GM12878 (cell line): ENCODE data around the gene MN1. TPM values are rescaled to one million over a fixed set of nuclear protein-coding genes. Genes with fewer than 3 reads are reported as not detected.

Source experiments
- ATAC-seq: fragments of 200-7000 bp; cut with Tn5 transposase; 3 replicates; pipeline ENCODE4 v1.9.1; 2020; ENCODE audit warnings: mild to moderate bottlenecking, moderate library complexity
- BruUV-seq: library from RNA; stranded (reverse); fragments of 400-500 nt; replicated peaks from 2 replicates; lab custom pipeline; 2021; lab: Mats Ljungman, UMichigan
- CTCF ChIA-PET: fragments of 300-600 bp; sonication (Branson Sonifier 250); formaldehyde crosslinking; extraction: SDS; loops from one replicate; lab custom pipeline; 2021; ENCODE audit warnings: inconsistent platforms; lab: Yijun Ruan, JAX
- POLR2A ChIA-PET: fragments of 350-600 bp; formaldehyde crosslinking; extraction: SDS; loops from one replicate; lab custom pipeline; 2021; ENCODE audit warnings: inconsistent platforms; lab: Charles Lee
- RAD21 ChIA-PET: fragments of 300-600 bp; sonication (Branson Sonifier 250); formaldehyde crosslinking; loops from one replicate; lab custom pipeline; 2023; ENCODE audit warnings: antibody characterized with exemption; ENCODE audit not compliant: unreplicated experiment; lab: Charles Lee
- SMC1A ChIA-PET: fragments of 300-600 bp; sonication (Branson Sonifier 250); formaldehyde crosslinking; loops from one replicate; lab custom pipeline; 2023; ENCODE audit not compliant: unreplicated experiment, uncharacterized antibody; lab: Charles Lee
- DNase-seq: peaks from one replicate; pipeline ENCODE4 v3.0.0-alpha.2; 2011; ENCODE audit warnings: low read depth, low spot score
- FAIRE-seq: peaks from 3 replicates; lab custom pipeline; 2011; peaks lifted over from hg19 to GRCh38; lab: Jason Lieb, UNC
- H2AFZ ChIP-seq: 2 replicates; pipeline ENCODE4 v1.6.0; 2011; ENCODE audit warnings: low read depth, low read length, control low read depth; ENCODE audit not compliant: control insufficient read depth
- H3K27ac ChIP-seq: 2 replicates; pipeline ENCODE4 v1.5.1; 2011; ENCODE audit warnings: control low read depth; ENCODE audit not compliant: control insufficient read depth, insufficient read depth
- H3K27me3 ChIP-seq, 2 experiments: replicated peaks in 1 of 2; 2 replicates each; pipeline versions ENCODE4 v1.6.0 to v1.6.1; 2011; ENCODE audit warnings: low read length in 1 of 2; ENCODE audit not compliant: control insufficient read depth in 2 of 2, insufficient read depth in 2 of 2
- H3K36me3 ChIP-seq, 2 experiments: 2 replicates each; pipeline ENCODE4 v1.5.1; 2011; ENCODE audit warnings: low read length in 1 of 2; ENCODE audit not compliant: control insufficient read depth in 2 of 2, insufficient read depth in 2 of 2
- H3K4me1 ChIP-seq: 2 replicates; pipeline ENCODE4 v1.6.1; 2011; ENCODE audit warnings: mild to moderate bottlenecking, low read length, moderate library complexity, mixed read lengths; ENCODE audit not compliant: control insufficient read depth, insufficient read depth
- H3K4me2 ChIP-seq: 2 replicates; pipeline ENCODE4 v1.6.0; 2011; ENCODE audit warnings: control low read depth; ENCODE audit not compliant: control insufficient read depth, insufficient read depth
- H3K4me3 ChIP-seq: fragments of 200-600 bp; sonication (generic); 2 replicates; pipeline ENCODE4 v1.5.1; 2016
- H3K79me2 ChIP-seq: 2 replicates; pipeline ENCODE4 v1.6.0; 2011; ENCODE audit warnings: low read length; ENCODE audit not compliant: control insufficient read depth, insufficient read depth
- H3K9ac ChIP-seq: 2 replicates; pipeline ENCODE4 v1.8.0; 2011; ENCODE audit warnings: low read length, control low read depth, mixed read lengths; ENCODE audit not compliant: control insufficient read depth, insufficient read depth
- H3K9me3 ChIP-seq: replicated peaks from 3 replicates; pipeline ENCODE4 v1.5.1; 2011; ENCODE audit warnings: mild to moderate bottlenecking, low read length; ENCODE audit not compliant: control insufficient read depth, insufficient read depth
- H4K20me1 ChIP-seq: 2 replicates; pipeline ENCODE4 v1.6.0; 2011; ENCODE audit not compliant: control insufficient read depth, insufficient read depth
- CBFB ChIP-seq: IDR thresholded peaks from 2 replicates; pipeline ENCODE4 v1.6.1; 2016; ENCODE audit warnings: antibody characterized with exemption, low read depth
- CHD2 ChIP-seq: IDR thresholded peaks from 2 replicates; pipeline ENCODE4 v1.6.1; 2011; ENCODE audit warnings: low read depth, low read length, improper control_type of control experiment, borderline replicate concordance
- ELK1 ChIP-seq: IDR thresholded peaks from 2 replicates; pipeline ENCODE4 v1.6.1; 2012; ENCODE audit warnings: low read depth, low read length, improper control_type of control experiment
- ETV6 ChIP-seq, 2 experiments: fragments of 450-650 bp in 1 of 2; IDR thresholded peaks in 1 of 2; conservative IDR thresholded peaks in 1 of 2; 2 replicates each; pipeline ENCODE4 v1.6.1; 2014; ENCODE audit warnings: antibody characterized with exemption in 1 of 2, borderline replicate concordance in 1 of 2, low read depth in 1 of 2, mild to moderate bottlenecking in 1 of 2, moderate library complexity in 1 of 2
- EZH2 ChIP-seq: IDR thresholded peaks from 2 replicates; pipeline ENCODE4 v1.6.1; 2012; ENCODE audit warnings: low read depth, mild to moderate bottlenecking, control low read depth, inconsistent platforms, low read length, borderline replicate concordance; ENCODE audit not compliant: control insufficient read depth
- KAT2A ChIP-seq: conservative IDR thresholded peaks from 2 replicates; pipeline ENCODE4 v1.6.1; 2011; ENCODE audit warnings: low read depth, low read length; ENCODE audit not compliant: control insufficient read depth
- KLF5 ChIP-seq: fragments of 450-650 bp; IDR thresholded peaks from 2 replicates; pipeline ENCODE4 v1.6.1; 2014; ENCODE audit warnings: mild to moderate bottlenecking; ENCODE audit not compliant: partially characterized antibody
- NKRF ChIP-seq: fragments of 450-650 bp; conservative IDR thresholded peaks from 2 replicates; pipeline ENCODE4 v1.6.1; 2017; ENCODE audit warnings: mild to moderate bottlenecking, moderate library complexity
- POLR2AphosphoS5 ChIP-seq: IDR thresholded peaks from 2 replicates; pipeline ENCODE4 v1.6.1; 2011; ENCODE audit warnings: mild to moderate bottlenecking, low read length, inconsistent platforms
- POU2F2 ChIP-seq: IDR thresholded peaks from 3 replicates; pipeline ENCODE4 v1.6.1; 2011; ENCODE audit warnings: low read depth, mild to moderate bottlenecking, low read length, borderline replicate concordance
- RAD51 ChIP-seq: fragments of 450-650 bp; IDR thresholded peaks from 2 replicates; pipeline ENCODE4 v1.6.1; 2016; ENCODE audit warnings: moderate library complexity, mild to moderate bottlenecking, inconsistent platforms
- WGBS: methylation state at CpG from one replicate; pipeline ENCODE4 v1.1.6; 2016; ENCODE audit warnings: low lambda C conversion rate; ENCODE audit not compliant: insufficient replicate concordance, insufficient coverage; ENCODE audit errors: missing lambda C conversion rate; 5-methylcytosine and 5-hydroxymethylcytosine counted together
- in situ Hi-C: fragments of 300-500 bp; cut with MboI; formaldehyde crosslinking; loops from 9 replicates; pipeline ENCODE4 v1.14.3; 2018; ENCODE audit warnings: mixed read lengths
- intact Hi-C: fragments of 100-400 bp; cut with micrococcal nuclease; formaldehyde crosslinking; loops from one replicate; pipeline ENCODE4 v1.14.2; 2022; ENCODE audit not compliant: unreplicated experiment
- polyA plus RNA-seq, 11 experiments: library from polyadenylated mRNA; depleted of rRNA in 4 of 11; unstranded in 6 of 11; stranded (reverse) in 5 of 11; fragments of >200 nt; fragmentation: Nextera tagmentation in 4 of 11; fragmentation: Illumina TruSeq in 1 of 11; extraction: Ambion mirVana in 4 of 11; extraction: Trizol in 1 of 11; gene quantifications; 1 replicate in 1 of 11; 2 replicates in 10 of 11; pipeline versions ENCODE4 v1.2.1 to v1.2.3, GENCODE V29; 2011 to 2016; ENCODE audit warnings: inconsistent platforms in 2 of 11, missing spikeins in 2 of 11, low read depth in 1 of 11
- total RNA-seq, 4 experiments: library from RNA; depleted of rRNA in 3 of 4; stranded (reverse); fragments of >200 nt in 3 of 4; fragmentation: Illumina TruSeq in 1 of 4; extraction: Trizol in 1 of 4; gene quantifications; 2 replicates each; pipeline versions ENCODE4 v1.2.1 to v1.2.3, GENCODE V29; 2013 to 2021

The MN1 gene
- total and polyA plus RNA-seq, 10 of the 15 experiments (the other 5 are each of a cell fraction or from before 2014, with no cell fraction given), result under 0.01 to 0.24 (median 0.03) TPM; not detected in 3

GRCh38 chr22:27755521-27756211, 45.9 kb downstream of the MN1 start:
- Histone ChIP-seq H3K4me3 (no peak overlapping the region), H3K27ac (no peak overlapping the region), H3K9ac (no peak overlapping the region), H3K4me1 (no peaks in the 10 kb centered on the region), H3K27me3 (no peaks in the 10 kb centered on the region; a peak in 1 of 4 replicates), H2AFZ (no peak overlapping the region), H3K79me2 (no peaks in the 10 kb centered on the region), H3K9me3 (no peaks in the 10 kb centered on the region), H4K20me1 (no peaks in the 10 kb centered on the region), H3K36me3 (no peaks in the 10 kb centered on the region), H3K4me2 (no peak overlapping the region)
- DNase-seq (no peak), ATAC-seq (no peak), FAIRE-seq (no peak)
- ChIA-PET POLR2A (no interaction called here), SMC1A (no interaction called here), RAD21 (no interaction called here), CTCF (no interaction called here)
- BruUV-seq, result no TSS peak
- in situ Hi-C loops (no loop called here), intact Hi-C loops (no loop called here)
- TF ChIP-seq ETV6 (conservative IDR thresholded peaks at IDR 0.05 in 1 of 2, IDR thresholded peaks at IDR 0.05 in 1 of 2; ENCODE audit: borderline replicate concordance in 1 of 2, low read depth in 1 of 2) (no peak), RAD51 (no peak), NKRF (no peak), CHD2 (no peak), KAT2A (no peak), EZH2 (no peak), ELK1 (no peak), POU2F2 (no peak), POLR2AphosphoS5 (no peak), KLF5 (no peak), CBFB (no peak)
- 44% methylated on average over 19 of the region's 19 CpGs for WGBS
